ENCODE data around the gene C12orf57.

- TF ChIP-seq POLR2A (IDR thresholded peaks at IDR 0.05; ENCODE audit: extremely low read depth, insufficient read length) (no peak), MYC (IDR thresholded peaks at IDR 0.05; ENCODE audit: low read depth, low read length) (no peak), CTCF (IDR thresholded peaks at IDR 0.05; ENCODE audit: low read depth, low read length) (no peak)
- TF ChIP-seq, protein P1, sequence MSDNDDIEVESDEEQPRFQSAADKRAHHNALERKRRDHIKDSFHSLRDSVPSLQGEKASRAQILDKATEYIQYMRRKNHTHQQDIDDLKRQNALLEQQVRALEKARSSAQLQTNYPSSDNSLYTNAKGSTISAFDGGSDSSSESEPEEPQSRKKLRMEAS (IDR thresholded peaks at IDR 0.05; ENCODE audit: low read depth, low read length) = no peak
These were observed 4.7 kb upstream of the C12orf57 start for GRCh38 chr12:6939191-6939540.

All from NB4 (cell line).